Gastrocnemius medialis (tissue), 4 donors: ENCODE results near the gene TMCC1.

ENCODE experiments used
- POLR2A ChIP-seq, 2 donors: fragments of 450-650 bp; IDR thresholded peaks; one replicate each; pipeline ENCODE4 v1.6.1; 2017; ENCODE audit warnings: antibody characterized with exemption in 2 of 2, mild to moderate bottlenecking in 2 of 2, moderate library complexity in 2 of 2
- TF ChIP-seq, protein P1 (sequence below), 5 experiments: fragments of 450-650 bp in 3 of 5; fragments of 200-600 bp in 2 of 5; sonication (generic) in 2 of 5; IDR thresholded peaks in 4 of 5; conservative IDR thresholded peaks in 1 of 5; 1 replicate in 4 of 5; 2 replicates in 1 of 5; pipeline ENCODE4 v1.5.1; 2016 to 2019; ENCODE audit warnings: antibody characterized with exemption in 5 of 5, mild to moderate bottlenecking in 3 of 5, moderate library complexity in 3 of 5

DNA sequence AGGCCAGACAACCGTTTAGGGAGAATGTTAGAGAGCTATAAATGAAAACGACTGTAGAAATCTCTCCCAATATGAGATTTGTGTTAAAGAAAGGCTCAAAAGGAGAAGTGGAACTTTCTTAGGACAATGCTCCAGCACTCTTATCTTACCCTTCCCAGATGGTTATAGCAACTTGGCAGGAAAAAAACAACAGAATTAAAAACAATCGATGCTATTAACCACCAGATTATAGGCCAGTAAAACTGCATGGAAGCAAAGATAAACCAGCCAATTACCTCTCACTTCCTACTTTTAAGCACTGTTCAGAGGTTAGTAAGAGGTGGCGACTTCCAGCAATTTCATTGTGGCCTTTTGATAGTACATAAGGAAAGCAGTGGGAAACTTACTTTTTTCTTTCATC lies 72.9 kb downstream of the TMCC1 start:
- TF ChIP-seq, protein P1, sequence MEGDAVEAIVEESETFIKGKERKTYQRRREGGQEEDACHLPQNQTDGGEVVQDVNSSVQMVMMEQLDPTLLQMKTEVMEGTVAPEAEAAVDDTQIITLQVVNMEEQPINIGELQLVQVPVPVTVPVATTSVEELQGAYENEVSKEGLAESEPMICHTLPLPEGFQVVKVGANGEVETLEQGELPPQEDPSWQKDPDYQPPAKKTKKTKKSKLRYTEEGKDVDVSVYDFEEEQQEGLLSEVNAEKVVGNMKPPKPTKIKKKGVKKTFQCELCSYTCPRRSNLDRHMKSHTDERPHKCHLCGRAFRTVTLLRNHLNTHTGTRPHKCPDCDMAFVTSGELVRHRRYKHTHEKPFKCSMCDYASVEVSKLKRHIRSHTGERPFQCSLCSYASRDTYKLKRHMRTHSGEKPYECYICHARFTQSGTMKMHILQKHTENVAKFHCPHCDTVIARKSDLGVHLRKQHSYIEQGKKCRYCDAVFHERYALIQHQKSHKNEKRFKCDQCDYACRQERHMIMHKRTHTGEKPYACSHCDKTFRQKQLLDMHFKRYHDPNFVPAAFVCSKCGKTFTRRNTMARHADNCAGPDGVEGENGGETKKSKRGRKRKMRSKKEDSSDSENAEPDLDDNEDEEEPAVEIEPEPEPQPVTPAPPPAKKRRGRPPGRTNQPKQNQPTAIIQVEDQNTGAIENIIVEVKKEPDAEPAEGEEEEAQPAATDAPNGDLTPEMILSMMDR (IDR thresholded peaks at IDR 0.05 in 4 of 5, conservative IDR thresholded peaks at IDR 0.05 in 1 of 5) = no peak
- TF ChIP-seq POLR2A (IDR thresholded peaks at IDR 0.05) = no peak
